Right atrium auricular region (tissue), 2 donors: ENCODE data around the gene IFNL3. TPM values are rescaled to one million over a fixed set of nuclear protein-coding genes. Genes with fewer than 3 reads are reported as not detected.
"Not testable (repeated sequence)": the region's sequence is repeated elsewhere in the genome, so short reads cannot be mapped to it uniquely, and the experiment has no call there.

Source experiments
- DNase-seq: peaks from one replicate; pipeline ENCODE4 v3.0.0-alpha.2; 2019; ENCODE audit warnings: low spot score
- H3K27ac ChIP-seq, 2 donors: fragments of 200-600 bp; sonication (generic); 1 replicate in 1 of 2; 2 replicates in 1 of 2; pipeline ENCODE4 v1.5.1; 2016 to 2019
- H3K27me3 ChIP-seq, 2 donors: fragments of 200-600 bp; sonication (generic); one replicate each; pipeline versions ENCODE4 v1.5.1 to v1.6.0; 2017 to 2019
- H3K36me3 ChIP-seq: fragments of 200-600 bp; sonication (generic); one replicate; pipeline ENCODE4 v1.5.1; 2016
- H3K4me1 ChIP-seq, 2 donors: fragments of 200-600 bp; sonication (generic); one replicate each; pipeline versions ENCODE4 v1.5.1 to v1.6.0; 2017 to 2019
- H3K4me3 ChIP-seq, 2 donors: fragments of 200-600 bp; sonication (generic); 1 replicate in 1 of 2; 2 replicates in 1 of 2; pipeline ENCODE4 v1.5.1; 2017 to 2019; ENCODE audit warnings: mild to moderate bottlenecking in 1 of 2, moderate library complexity in 1 of 2
- H3K9me3 ChIP-seq, 2 donors: fragments of 200-600 bp; sonication (generic); one replicate each; pipeline ENCODE4 v1.5.1; 2019
- total RNA-seq, 2 donors: library from RNA; depleted of rRNA; stranded (reverse); fragments of >200 nt; gene quantifications; one replicate each; pipeline ENCODE4 v1.1.0, GENCODE V29; 2016
- TF ChIP-seq, protein P1 (sequence below), 2 donors: fragments of 200-600 bp; sonication (generic); IDR thresholded peaks; one replicate each; pipeline ENCODE4 v1.5.1; 2019; ENCODE audit warnings: antibody characterized with exemption in 2 of 2

The IFNL3 gene
- total RNA-seq, 2 donors from 2014 or later = not detected

GRCh38 chr19:39275578-39275977 is 30.8 kb upstream of the IFNL3 start:
- Histone ChIP-seq H3K4me1 (no peaks in the 10 kb centered on the region), H3K27me3 (no peaks in the 10 kb centered on the region)
- TF ChIP-seq, protein P1, sequence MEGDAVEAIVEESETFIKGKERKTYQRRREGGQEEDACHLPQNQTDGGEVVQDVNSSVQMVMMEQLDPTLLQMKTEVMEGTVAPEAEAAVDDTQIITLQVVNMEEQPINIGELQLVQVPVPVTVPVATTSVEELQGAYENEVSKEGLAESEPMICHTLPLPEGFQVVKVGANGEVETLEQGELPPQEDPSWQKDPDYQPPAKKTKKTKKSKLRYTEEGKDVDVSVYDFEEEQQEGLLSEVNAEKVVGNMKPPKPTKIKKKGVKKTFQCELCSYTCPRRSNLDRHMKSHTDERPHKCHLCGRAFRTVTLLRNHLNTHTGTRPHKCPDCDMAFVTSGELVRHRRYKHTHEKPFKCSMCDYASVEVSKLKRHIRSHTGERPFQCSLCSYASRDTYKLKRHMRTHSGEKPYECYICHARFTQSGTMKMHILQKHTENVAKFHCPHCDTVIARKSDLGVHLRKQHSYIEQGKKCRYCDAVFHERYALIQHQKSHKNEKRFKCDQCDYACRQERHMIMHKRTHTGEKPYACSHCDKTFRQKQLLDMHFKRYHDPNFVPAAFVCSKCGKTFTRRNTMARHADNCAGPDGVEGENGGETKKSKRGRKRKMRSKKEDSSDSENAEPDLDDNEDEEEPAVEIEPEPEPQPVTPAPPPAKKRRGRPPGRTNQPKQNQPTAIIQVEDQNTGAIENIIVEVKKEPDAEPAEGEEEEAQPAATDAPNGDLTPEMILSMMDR (IDR thresholded peaks at IDR 0.05) = no peak

DNA sequence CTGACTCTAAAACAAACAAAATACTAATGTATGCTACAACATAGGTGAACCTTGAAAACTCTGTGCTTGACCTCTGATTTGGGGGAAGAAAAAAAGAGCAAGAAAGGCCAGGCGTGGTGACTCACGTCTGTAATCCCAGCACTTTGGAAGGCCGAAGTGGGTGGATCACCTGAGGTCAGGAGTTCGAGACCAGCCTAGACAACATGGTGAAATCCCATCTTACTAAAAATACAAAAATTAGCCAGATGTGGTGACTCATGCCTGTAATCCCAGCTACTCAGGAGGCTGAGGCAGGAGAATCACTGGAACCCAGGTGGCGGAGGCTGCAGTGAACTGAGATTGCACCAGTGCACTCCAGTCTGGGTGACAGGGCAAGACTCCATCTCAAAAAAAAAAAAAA is 29.1 kb upstream of the IFNL3 start:
- not testable (repeated sequence) for H3K36me3 ChIP-seq, H3K27me3 ChIP-seq, H3K4me3 ChIP-seq, H3K4me1 ChIP-seq, H3K9me3 ChIP-seq, H3K27ac ChIP-seq, DNase-seq

More at GRCh38 chr19:39275578-39275977, 30.8 kb upstream of the IFNL3 start:
- Histone ChIP-seq H3K9me3 (no peaks in the 10 kb centered on the region), H3K36me3 (no peaks in the 10 kb centered on the region), H3K27ac (no peak overlapping the region), H3K4me3 (no peak overlapping the region)
- DNase-seq = no peak

GRCh38 chr19:39270036-39270871 is 25.4 kb upstream of the IFNL3 start:
- TF ChIP-seq, protein P1 (IDR thresholded peaks at IDR 0.05) = no peak
- Histone ChIP-seq H3K27me3 (no peaks in the 10 kb centered on the region), H3K9me3 (no peaks in the 10 kb centered on the region), H3K27ac (no peak overlapping the region), H3K4me3 (no peak overlapping the region), H3K36me3 (no peaks in the 10 kb centered on the region), H3K4me1 (peaks cover 0 to under 1% of the 10 kb centered on the region in 2 donors)
- DNase-seq = no peak

- H3K27ac ChIP-seq, DNase-seq, H3K36me3 ChIP-seq, H3K9me3 ChIP-seq, H3K4me1 ChIP-seq, H3K4me3 ChIP-seq, H3K27me3 ChIP-seq: not testable (repeated sequence)
Observed at GRCh38 chr19:39269369-39269768, 24.6 kb upstream of the IFNL3 start.

GRCh38 chr19:39268531-39269223 is 23.9 kb upstream of the IFNL3 start:
- H3K27me3 ChIP-seq = peaks cover 4 to 15% of the 10 kb centered on the region in 2 donors
- not testable (repeated sequence) for H3K36me3 ChIP-seq, H3K4me3 ChIP-seq, H3K27ac ChIP-seq, DNase-seq, H3K9me3 ChIP-seq
- H3K4me1 ChIP-seq = peaks cover 0 to 14% of the 10 kb centered on the region in 2 donors

- peaks cover 4 to 19% of the 10 kb centered on the region in 2 donors for H3K27me3 ChIP-seq
- H3K9me3 ChIP-seq, DNase-seq, H3K36me3 ChIP-seq, H3K27ac ChIP-seq, H3K4me3 ChIP-seq: not testable (repeated sequence)
- H3K4me1 ChIP-seq = peaks cover 0 to 14% of the 10 kb centered on the region in 2 donors
Observed at GRCh38 chr19:39268085-39268484, 23.3 kb upstream of the IFNL3 start, which contains the start of gene IFNL2. Gene IFNL2 (plus strand): TSS chr19:39268396. CDS start chr19:39268569, 173 bp downstream.

GRCh38 chr19:39265321-39265916 is 20.6 kb upstream of the IFNL3 start:
- DNase-seq = no peak
- H3K27ac ChIP-seq = no peak overlapping the region

More at GRCh38 chr19:39265321-39265916, 20.6 kb upstream of the IFNL3 start:
- no peak overlapping the region for H3K4me3 ChIP-seq
- H3K9me3 ChIP-seq = no peaks in the 10 kb centered on the region
- TF ChIP-seq, protein P1 (IDR thresholded peaks at IDR 0.05) = no peak
- no peaks in the 10 kb centered on the region for H3K36me3 ChIP-seq
- H3K27me3 ChIP-seq = peaks cover 4 to 20% of the 10 kb centered on the region in 2 donors
- H3K4me1 ChIP-seq = peaks cover 0 to 14% of the 10 kb centered on the region in 2 donors
